PC-9 (cell line): Measurements from ENCODE around the gene OR6Q1. TPM values are rescaled to one million over a fixed set of nuclear protein-coding genes. Genes with fewer than 3 reads are reported as not detected.

Experiments used
- BruUV-seq: library from RNA; stranded (reverse); fragments of 400-500 nt; replicated peaks from 2 replicates; lab custom pipeline; 2021; lab: Mats Ljungman, UMichigan
- CTCF ChIA-PET: fragments of 300-600 bp; sonication (Branson Sonifier 250); formaldehyde crosslinking; loops from one replicate; lab custom pipeline; 2022; ENCODE audit warnings: antibody characterized with exemption; lab: Charles Lee
- POLR2A ChIA-PET: fragments of 300-600 bp; sonication (Branson Sonifier 250); formaldehyde crosslinking; loops from one replicate; lab custom pipeline; 2022; ENCODE audit warnings: antibody characterized with exemption; ENCODE audit not compliant: unreplicated experiment; lab: Charles Lee
- DNase-seq, 2 experiments: peaks; one replicate each; pipeline versions ENCODE4 v3.0.0 to v3.0.0-alpha.2; 2015 to 2022; ENCODE audit warnings: mixed read lengths in 1 of 2
- H2AFZ ChIP-seq: fragments of 200-600 bp; sonication (generic); 2 replicates; pipeline ENCODE4 v1.8.1; 2017; ENCODE audit warnings: antibody characterized with exemption
- H3F3A ChIP-seq: fragments of 200-600 bp; sonication (generic); 2 replicates; pipeline ENCODE4 v1.8.1; 2017; ENCODE audit warnings: antibody characterized with exemption, mild to moderate bottlenecking, low read depth; ENCODE audit not compliant: insufficient read depth
- H3K27ac ChIP-seq: fragments of 200-600 bp; sonication (generic); 2 replicates; pipeline ENCODE4 v1.6.1; 2016; ENCODE audit warnings: mixed run types
- H3K27me3 ChIP-seq: fragments of 200-600 bp; sonication (generic); 2 replicates; pipeline ENCODE4 v1.6.1; 2016; ENCODE audit warnings: low read depth, mixed run types; ENCODE audit not compliant: insufficient read depth
- H3K36me3 ChIP-seq: fragments of 200-600 bp; sonication (generic); 2 replicates; pipeline ENCODE4 v1.6.1; 2016; ENCODE audit warnings: low read depth, mixed run types
- H3K4me1 ChIP-seq: fragments of 200-600 bp; sonication (generic); replicated peaks from 2 replicates; pipeline ENCODE4 v1.6.1; 2016; ENCODE audit warnings: mixed run types; ENCODE audit not compliant: insufficient read depth
- H3K4me2 ChIP-seq: fragments of 200-600 bp; sonication (generic); 2 replicates; pipeline ENCODE4 v1.6.1; 2017; ENCODE audit warnings: mixed run types
- H3K4me3 ChIP-seq: fragments of 200-600 bp; sonication (generic); 2 replicates; pipeline ENCODE4 v1.6.1; 2016; ENCODE audit warnings: mixed run types
- H3K79me2 ChIP-seq: fragments of 200-600 bp; sonication (generic); 2 replicates; pipeline ENCODE4 v1.6.1; 2017; ENCODE audit warnings: low read depth, mixed run types
- H3K9me2 ChIP-seq: fragments of 200-600 bp; sonication (generic); 2 replicates; pipeline ENCODE4 v1.8.1; 2017; ENCODE audit warnings: mild to moderate bottlenecking; ENCODE audit not compliant: insufficient read depth
- H3K9me3 ChIP-seq: fragments of 200-600 bp; sonication (generic); 2 replicates; pipeline ENCODE4 v1.8.1; 2016; ENCODE audit warnings: low read depth; ENCODE audit not compliant: insufficient read depth
- H4K20me1 ChIP-seq: fragments of 200-600 bp; sonication (generic); 2 replicates; pipeline ENCODE4 v1.8.1; 2017; ENCODE audit not compliant: insufficient read depth
- CTCF ChIP-seq: fragments of 200-600 bp; sonication (generic); conservative IDR thresholded peaks from 2 replicates; pipeline ENCODE4 v1.6.1; 2017; ENCODE audit warnings: mixed run types, antibody characterized with exemption, mild to moderate bottlenecking, moderate library complexity
- EZH2 ChIP-seq: fragments of 200-600 bp; sonication (generic); IDR thresholded peaks from 2 replicates; pipeline ENCODE4 v1.8.0; 2017; ENCODE audit warnings: antibody characterized with exemption, low read depth
- intact Hi-C: fragments of 100-400 bp; cut with micrococcal nuclease; formaldehyde crosslinking; loops from one replicate; pipeline ENCODE4 v1.10.0; 2022; ENCODE audit not compliant: unreplicated experiment
- total RNA-seq: library from RNA; stranded (reverse); gene quantifications from 2 replicates; pipeline ENCODE4 v1.2.3, GENCODE V29; 2021

OR6Q1 gene
- total RNA-seq, 1 experiment from 2014 or later = not detected

GRCh38 chr11:58057481-58057880 is 26.7 kb downstream of the OR6Q1 start:
- no peaks in the 10 kb centered on the region for H3K4me1 ChIP-seq
- H3K27me3 ChIP-seq = no peaks in the 10 kb centered on the region
- no peak overlapping the region for H3K4me3 ChIP-seq
- H3F3A ChIP-seq = no peaks in the 10 kb centered on the region
- H3K9me2 ChIP-seq = no peaks in the 10 kb centered on the region
- no peaks in the 10 kb centered on the region for H3K36me3 ChIP-seq
- H3K79me2 ChIP-seq = no peaks in the 10 kb centered on the region
- H4K20me1 ChIP-seq = no peaks in the 10 kb centered on the region
- H3K4me2 ChIP-seq = no peak overlapping the region
- no peak for DNase-seq
- ChIA-PET CTCF (interaction anchor here (0.5 to 0.6 kb wide), 2 partner anchors 109 to 258 kb away, joined by 3 to 4 read pairs; no protein-coding TSS in a partner anchor), POLR2A (no interaction called here)
- no peak overlapping the region for H3K27ac ChIP-seq
- H2AFZ ChIP-seq = no peak overlapping the region
- H3K9me3 ChIP-seq = no peaks in the 10 kb centered on the region
- intact Hi-C loops = no loop called here
- TF ChIP-seq CTCF (no peak), EZH2 (no peak)
- no TSS peak for BruUV-seq

DNA sequence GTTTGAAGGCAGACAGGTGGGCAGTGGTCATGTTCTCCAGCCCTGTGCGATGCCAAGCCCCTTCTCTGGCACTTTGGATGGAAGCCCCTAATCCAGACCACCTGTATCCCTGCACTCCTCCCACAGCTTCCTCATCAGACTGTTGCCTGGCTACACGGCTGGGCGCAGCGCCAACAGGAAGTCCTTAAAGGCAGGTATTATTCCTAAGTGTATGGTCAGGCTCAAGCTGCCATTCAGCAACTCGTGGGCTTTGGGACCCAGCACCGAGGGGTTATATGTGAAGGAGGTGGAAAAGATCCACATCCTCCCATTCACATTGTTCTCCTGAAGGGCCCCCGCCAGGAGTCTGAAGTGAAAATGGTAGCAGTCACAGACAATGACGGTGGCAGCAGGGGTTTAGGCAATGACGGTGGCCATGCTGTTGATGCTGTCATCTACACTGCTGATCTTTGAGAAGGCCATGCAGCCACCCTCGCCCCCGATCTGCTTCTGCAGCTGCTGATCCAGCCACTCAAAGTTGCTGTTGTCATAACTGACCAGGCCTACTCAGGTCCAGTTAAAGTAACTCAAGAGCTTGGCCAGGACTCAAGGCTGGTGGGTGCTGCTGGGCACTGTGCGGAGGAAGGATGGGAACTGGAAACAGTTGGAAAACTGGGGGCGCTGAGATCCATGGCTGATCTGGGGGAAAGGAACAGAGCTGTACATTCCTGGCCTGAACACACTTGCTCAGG is 27.7 kb downstream of the OR6Q1 start:
- TF ChIP-seq EZH2 = no peak
- BruUV-seq = no TSS peak
- Histone ChIP-seq H3K4me2 (no peak overlapping the region), H3K9me2 (no peaks in the 10 kb centered on the region), H3K36me3 (no peaks in the 10 kb centered on the region), H4K20me1 (no peaks in the 10 kb centered on the region), H3F3A (no peaks in the 10 kb centered on the region), H3K27me3 (no peaks in the 10 kb centered on the region), H3K4me3 (no peak overlapping the region), H3K9me3 (no peaks in the 10 kb centered on the region), H3K4me1 (no peaks in the 10 kb centered on the region), H2AFZ (no peak overlapping the region), H3K27ac (no peak overlapping the region), H3K79me2 (no peaks in the 10 kb centered on the region)
- intact Hi-C loops = no loop called here
- POLR2A ChIA-PET = no interaction called here
- CTCF ChIA-PET = interaction anchor here (0.5 kb wide), 1 partner anchor 259 kb away, joined by 3 read pairs; no protein-coding TSS in a partner anchor
- DNase-seq = no peak

DNA sequence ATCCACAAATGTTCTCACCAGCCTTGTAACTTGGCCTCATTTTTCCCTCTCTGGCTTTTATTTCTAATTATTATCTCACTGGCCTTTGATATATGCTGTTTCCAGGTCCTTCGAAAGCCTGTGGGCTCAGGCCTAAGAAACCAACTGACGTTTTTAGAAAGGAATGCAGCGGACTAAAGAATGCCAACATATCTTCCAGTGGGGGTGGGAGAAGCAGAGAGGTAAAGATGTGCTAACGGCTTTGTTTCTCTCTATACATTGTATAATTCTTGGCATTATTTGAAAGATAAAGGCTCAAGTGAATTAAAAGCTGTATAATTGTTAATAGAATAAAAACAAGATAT is 28.2 kb downstream of the OR6Q1 start:
- H3K79me2 ChIP-seq = no peaks in the 10 kb centered on the region
- H3K4me2 ChIP-seq = no peak overlapping the region
- no peak overlapping the region for H2AFZ ChIP-seq
- no peak overlapping the region for H3K4me3 ChIP-seq
- H3K27me3 ChIP-seq = no peaks in the 10 kb centered on the region
- no peaks in the 10 kb centered on the region for H3K9me3 ChIP-seq
- no peak for DNase-seq
- BruUV-seq = no TSS peak
- H4K20me1 ChIP-seq = no peaks in the 10 kb centered on the region
- TF ChIP-seq CTCF (no peak), EZH2 (no peak)
- ChIA-PET CTCF (no interaction called here), POLR2A (no interaction called here)
- intact Hi-C loops = no loop called here
- no peak overlapping the region for H3K27ac ChIP-seq
- no peaks in the 10 kb centered on the region for H3K9me2 ChIP-seq
- H3K36me3 ChIP-seq = no peaks in the 10 kb centered on the region
- H3F3A ChIP-seq = no peaks in the 10 kb centered on the region
- H3K4me1 ChIP-seq = no peaks in the 10 kb centered on the region
